IMR-90 (cell line): ENCODE results near the gene MYL6. TPM values are rescaled to one million over a fixed set of nuclear protein-coding genes. Genes with fewer than 3 reads are reported as not detected.
A peak's percentile ranks its signal among the peaks of the same experiment; 100 is the strongest.

Experiments
- ATAC-seq: fragments of 200-7000 bp; cut with Tn5 transposase; 2 replicates; pipeline ENCODE4 v1.9.1; 2020; ENCODE audit warnings: low read depth, mild to moderate bottlenecking, moderate library complexity
- BruUV-seq: library from RNA; stranded (reverse); fragments of 400-500 nt; replicated peaks from 2 replicates; lab custom pipeline; 2021; lab: Mats Ljungman, UMichigan
- CTCF ChIA-PET: fragments of 300-600 bp; formaldehyde crosslinking; extraction: SDS; loops from one replicate; lab custom pipeline; 2021; ENCODE audit warnings: antibody characterized with exemption; lab: Yijun Ruan, JAX
- POLR2A ChIA-PET: fragments of 300-600 bp; sonication (Branson Sonifier 250); formaldehyde crosslinking; loops from one replicate; lab custom pipeline; 2022; ENCODE audit warnings: antibody characterized with exemption; ENCODE audit not compliant: unreplicated experiment; lab: Charles Lee
- DNase-seq: peaks from one replicate; pipeline ENCODE4 v3.0.0; 2013
- H2AFZ ChIP-seq: replicated peaks from 2 replicates; pipeline ENCODE3; 2013; ENCODE audit warnings: low read length, mild to moderate bottlenecking; ENCODE audit not compliant: poor library complexity
- H2AK5ac ChIP-seq: 2 replicates; pipeline ENCODE4 v1.6.1; 2013; ENCODE audit warnings: low read depth, low read length, inconsistent platforms
- H2AK9ac ChIP-seq: replicated peaks from 2 replicates; pipeline ENCODE3; 2013; ENCODE audit warnings: mild to moderate bottlenecking, low read depth, low read length, moderate library complexity; ENCODE audit not compliant: poor library complexity
- H2BK120ac ChIP-seq: 2 replicates; pipeline ENCODE4 v1.6.1; 2013; ENCODE audit warnings: low read depth, low read length, inconsistent platforms
- H2BK15ac ChIP-seq: 3 replicates; pipeline ENCODE4 v1.6.1; 2013; ENCODE audit warnings: low read depth, low read length, inconsistent platforms
- H2BK20ac ChIP-seq: 2 replicates; pipeline ENCODE4 v1.6.1; 2013; ENCODE audit warnings: low read depth, mild to moderate bottlenecking, inconsistent platforms, low read length, moderate library complexity
- H2BK5ac ChIP-seq: 2 replicates; pipeline ENCODE4 v1.6.1; 2013; ENCODE audit warnings: mild to moderate bottlenecking, low read depth, low read length, inconsistent platforms; ENCODE audit not compliant: poor library complexity, severe bottlenecking
- H3K14ac ChIP-seq: replicated peaks from 2 replicates; pipeline ENCODE4 v1.6.1; 2013; ENCODE audit warnings: low read depth, low read length, inconsistent platforms
- H3K18ac ChIP-seq: 2 replicates; pipeline ENCODE4 v1.6.1; 2013; ENCODE audit warnings: low read depth, low read length, control low read depth
- H3K23ac ChIP-seq: 2 replicates; pipeline ENCODE4 v1.6.1; 2013; ENCODE audit warnings: low read depth, low read length, inconsistent platforms
- H3K27ac ChIP-seq: 2 replicates; pipeline ENCODE4 v1.5.1; 2013; ENCODE audit warnings: mild to moderate bottlenecking, control low read depth, low read length; ENCODE audit not compliant: insufficient read depth
- H3K27me3 ChIP-seq: 2 replicates; pipeline ENCODE4 v1.6.1; 2013; ENCODE audit warnings: low read length; ENCODE audit not compliant: control insufficient read depth, insufficient read depth
- H3K36me3 ChIP-seq: 2 replicates; pipeline ENCODE4 v1.6.1; 2013; ENCODE audit warnings: low read length, mixed read lengths; ENCODE audit not compliant: control insufficient read depth, insufficient read depth
- H3K4ac ChIP-seq: 2 replicates; pipeline ENCODE4 v1.6.1; 2013; ENCODE audit warnings: low read depth, low read length, inconsistent platforms
- H3K4me1 ChIP-seq: 2 replicates; pipeline ENCODE4 v1.6.1; 2013; ENCODE audit warnings: low read length, mixed read lengths; ENCODE audit not compliant: control insufficient read depth, insufficient read depth
- H3K4me2 ChIP-seq: 2 replicates; pipeline ENCODE4 v1.6.1; 2013; ENCODE audit warnings: low read depth, mild to moderate bottlenecking, control low read depth, low read length, moderate library complexity
- H3K4me3 ChIP-seq: 2 replicates; pipeline ENCODE4 v1.5.1; 2013; ENCODE audit warnings: low read depth, mild to moderate bottlenecking, control low read depth, low read length, moderate library complexity; ENCODE audit not compliant: insufficient read depth
- H3K56ac ChIP-seq: 2 replicates; pipeline ENCODE4 v1.6.1; 2013; ENCODE audit warnings: low read length, inconsistent platforms; ENCODE audit not compliant: insufficient read depth; ENCODE audit errors: extremely low read depth
- H3K79me1 ChIP-seq, 2 experiments: 2 replicates each; pipeline ENCODE4 v1.6.1; 2013; ENCODE audit warnings: low read length in 2 of 2, inconsistent platforms in 1 of 2, low read depth in 1 of 2
- H3K9ac ChIP-seq: 2 replicates; pipeline ENCODE4 v1.6.1; 2013; ENCODE audit warnings: low read depth, low read length, control low read depth
- H3K9me1 ChIP-seq: 2 replicates; pipeline ENCODE4 v1.6.1; 2013; ENCODE audit warnings: low read length, inconsistent platforms; ENCODE audit not compliant: insufficient read depth
- H3K9me3 ChIP-seq: 2 replicates; pipeline ENCODE4 v1.6.1; 2013; ENCODE audit warnings: low read length; ENCODE audit not compliant: control insufficient read depth, insufficient read depth
- H4K20me1 ChIP-seq: 2 replicates; pipeline ENCODE4 v1.6.1; 2013; ENCODE audit warnings: low read length, inconsistent platforms; ENCODE audit not compliant: insufficient read depth
- H4K5ac ChIP-seq: 2 replicates; pipeline ENCODE4 v1.6.1; 2013; ENCODE audit warnings: mild to moderate bottlenecking, low read depth, low read length, control low read depth
- H4K8ac ChIP-seq, 2 experiments: 2 replicates each; pipeline ENCODE4 v1.6.1; 2013; ENCODE audit warnings: low read depth in 2 of 2, low read length in 2 of 2, control low read depth in 1 of 2, inconsistent platforms in 1 of 2
- H4K91ac ChIP-seq: 2 replicates; pipeline ENCODE4 v1.6.1; 2013; ENCODE audit warnings: low read depth, low read length, inconsistent platforms; ENCODE audit not compliant: insufficient read depth
- BHLHE40 ChIP-seq: fragments of 150-350 bp; IDR thresholded peaks from 2 replicates; pipeline ENCODE4 v1.6.1; 2016; ENCODE audit warnings: mild to moderate bottlenecking, low read depth, low read length
- CEBPB ChIP-seq: IDR thresholded peaks from 2 replicates; pipeline ENCODE4 v1.6.1; 2012; ENCODE audit warnings: low read depth, low read length, improper control_type of control experiment
- CHD1 ChIP-seq: IDR thresholded peaks from 2 replicates; pipeline ENCODE4 v1.6.1; 2012; ENCODE audit warnings: low read depth, low read length, improper control_type of control experiment
- FOS ChIP-seq: fragments of 150-350 bp; IDR thresholded peaks from 2 replicates; pipeline ENCODE4 v1.6.1; 2016; ENCODE audit warnings: low read depth, low read length
- MAFK ChIP-seq: IDR thresholded peaks from 2 replicates; pipeline ENCODE4 v1.6.1; 2012; ENCODE audit warnings: low read depth, low read length, improper control_type of control experiment
- MAZ ChIP-seq: IDR thresholded peaks from 2 replicates; pipeline ENCODE4 v1.6.1; 2012; ENCODE audit warnings: low read depth, mild to moderate bottlenecking, low read length, improper control_type of control experiment, moderate library complexity, borderline replicate concordance
- MXI1 ChIP-seq: IDR thresholded peaks from 2 replicates; pipeline ENCODE4 v1.6.1; 2012; ENCODE audit warnings: low read depth, mild to moderate bottlenecking, low read length, moderate library complexity, borderline replicate concordance
- NFE2L2 ChIP-seq: fragments of 150-350 bp; IDR thresholded peaks from 2 replicates; pipeline ENCODE4 v1.6.1; 2016; ENCODE audit warnings: low read depth, mild to moderate bottlenecking, low read length
- RAD21 ChIP-seq: IDR thresholded peaks from 2 replicates; pipeline ENCODE4 v1.6.1; 2012; ENCODE audit warnings: low read length, improper control_type of control experiment
- RCOR1 ChIP-seq: IDR thresholded peaks from 2 replicates; pipeline ENCODE4 v1.6.1; 2012; ENCODE audit warnings: mild to moderate bottlenecking, low read length, improper control_type of control experiment; ENCODE audit not compliant: insufficient replicate concordance
- WGBS, 2 experiments: methylation state at CpG; one replicate each; pipeline versions ENCODE4 v1.1.5 to v1.1.7; 2013; ENCODE audit warnings: missing lambda C conversion rate in 2 of 2; ENCODE audit not compliant: insufficient read length in 1 of 2; ENCODE audit errors: extremely low coverage in 2 of 2; 5-methylcytosine and 5-hydroxymethylcytosine counted together
- dilution Hi-C: fragments of 300-500 bp; cut with HindIII; formaldehyde crosslinking; loops from one replicate; pipeline ENCODE4 v1.14.3; 2018; ENCODE audit warnings: low sequenced_read_pairs; ENCODE audit not compliant: unreplicated experiment
- in situ Hi-C: fragments of 300-500 bp; cut with MboI; formaldehyde crosslinking; loops from 3 replicates; pipeline ENCODE4 v1.14.3; 2019; ENCODE audit warnings: low sequenced_read_pairs, inconsistent platforms, mixed read lengths
- intact Hi-C: fragments of 100-400 bp; cut with micrococcal nuclease; formaldehyde crosslinking; loops from 2 replicates; pipeline ENCODE4 v1.10.0; 2022
- polyA plus RNA-seq, 3 experiments: library from polyadenylated mRNA; depleted of rRNA; stranded (reverse); fragments of >200 nt; gene quantifications; 2 replicates each; pipeline ENCODE4 v1.2.3, GENCODE V29; 2012; ENCODE audit warnings: low replicate concordance in 1 of 3
- total RNA-seq: library from RNA; depleted of rRNA; stranded (reverse); fragments of >200 nt; gene quantifications from 2 replicates; pipeline ENCODE4 v1.2.3, GENCODE V29; 2012
- TF ChIP-seq, protein P1 (sequence below): fragments of 150-350 bp; IDR thresholded peaks from 2 replicates; pipeline ENCODE4 v1.6.1; 2017; ENCODE audit warnings: mild to moderate bottlenecking, antibody characterized with exemption, low read length, low read depth
- TF ChIP-seq, protein P2 (sequence below): fragments of 150-350 bp; IDR thresholded peaks from 2 replicates; pipeline ENCODE4 v1.6.1; 2016; ENCODE audit warnings: low read depth, mild to moderate bottlenecking, low read length, moderate library complexity, borderline replicate concordance

MYL6 gene
- total and polyA plus RNA-seq, 2 of the 4 experiments (the other 2 are of a cell fraction), result 4,816 to 6,979 TPM

DNA sequence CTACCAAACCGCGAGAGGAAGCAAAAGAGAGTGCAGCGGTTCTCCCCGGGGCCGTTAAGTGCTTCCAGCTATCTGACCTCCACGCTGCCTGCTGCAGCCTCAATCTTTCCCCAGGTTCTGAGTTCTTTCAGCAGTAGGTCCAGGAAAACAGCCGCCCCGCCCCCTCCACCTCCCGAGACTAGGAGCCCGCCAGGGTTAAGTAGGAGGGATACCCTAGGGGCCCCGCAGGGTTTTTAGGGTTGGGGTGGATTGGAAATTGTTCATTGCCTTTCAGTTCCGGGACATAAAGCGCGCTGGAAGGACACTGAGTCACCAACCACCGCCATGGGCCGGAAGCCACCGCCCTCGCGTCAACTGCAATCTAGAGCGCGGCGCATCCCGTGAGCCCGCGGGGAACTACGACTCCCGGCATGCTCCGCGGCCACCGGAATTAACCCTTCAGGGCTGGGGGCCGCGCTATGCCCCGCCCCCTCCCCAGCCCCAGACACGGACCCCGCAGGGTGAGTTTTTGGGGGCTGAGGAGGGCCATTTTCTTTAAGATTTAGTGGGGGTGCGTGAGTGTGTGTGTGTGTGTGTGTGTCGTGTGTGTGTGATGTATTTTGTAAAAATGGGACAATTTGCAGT, 5.9 kb upstream of the MYL6 start, which contains the start of gene MYL6B (continued):
- TF ChIP-seq RCOR1 (peak; percentile 19), FOS (peak; percentile 69; the same call in 1 of the 2 replicates)

DNA sequence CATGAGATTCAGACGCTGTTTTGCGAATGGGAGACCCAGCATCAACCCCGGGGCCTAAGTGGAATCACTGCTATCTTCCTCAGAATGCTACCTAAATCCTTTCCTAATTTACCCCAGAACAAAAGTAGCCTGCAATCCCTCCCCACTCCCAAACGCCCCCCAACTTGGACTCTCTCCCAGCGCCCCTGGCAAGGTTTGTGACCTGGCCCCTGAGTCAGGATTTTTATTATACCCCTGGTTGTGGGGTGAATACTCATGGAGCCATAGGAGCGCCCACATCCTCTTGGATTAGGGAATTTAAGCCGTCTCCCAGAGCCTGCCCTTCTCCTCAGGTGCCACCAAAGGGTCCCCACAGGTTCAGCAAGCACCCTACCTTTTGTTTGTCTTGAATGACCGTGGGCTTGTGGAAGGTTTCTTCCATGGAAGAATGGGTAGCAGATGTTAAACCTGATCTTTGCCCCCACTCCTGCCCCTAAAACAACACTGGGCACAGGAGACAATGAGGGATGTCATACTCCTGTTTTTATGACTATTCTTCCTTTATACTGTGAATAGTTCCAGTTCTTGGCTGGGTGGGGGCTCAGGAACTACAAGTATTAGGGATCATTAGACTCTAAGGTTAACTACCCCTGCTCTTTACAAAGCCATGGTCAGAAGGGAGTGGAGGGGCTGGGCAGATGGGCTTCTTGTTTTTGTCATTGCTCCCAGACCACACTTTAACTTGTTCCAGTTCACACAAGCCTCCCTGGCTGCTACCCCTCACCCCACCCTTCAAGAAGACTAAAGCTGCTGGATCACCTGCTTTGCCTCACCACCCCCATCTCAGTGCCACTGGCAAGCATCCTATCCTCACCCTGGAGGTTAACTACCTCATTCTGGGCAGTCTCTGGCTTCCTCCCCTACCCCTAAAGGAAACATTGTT, 5.1 kb upstream of the MYL6 start:
- Histone ChIP-seq H3K4me1 (peaks cover 13% of the 10 kb centered on the region), H2AK9ac (peak overlapping the region; percentile 100), H2BK120ac (peak overlapping the region; percentile 57), H3K27me3 (no peaks in the 10 kb centered on the region), H3K36me3 (peaks cover 7% of the 10 kb centered on the region), H2AK5ac (peak overlapping the region; percentile 87), H3K56ac (peak overlapping the region; percentile 70; the same call in 1 of the 2 replicates), H3K4me2 (peak overlapping the region; percentile 80), H3K9me3 (no peaks in the 10 kb centered on the region), H3K4ac (peak overlapping the region; percentile 93), H3K14ac (peak overlapping the region; percentile 98), H3K9me1 (peaks cover 14% of the 10 kb centered on the region), H4K5ac (peak overlapping the region; percentile 79), H4K8ac (peak overlapping the region; percentile 61 to 93), H4K20me1 (no peaks in the 10 kb centered on the region), H3K9ac (peak overlapping the region; percentile 92), H2BK15ac (no peak overlapping the region), H2BK20ac (0 out of 2 replicates have a peak overlapping the region, but pooled peaks have one; percentile 30), H3K4me3 (peak overlapping the region; percentile 66), H4K91ac (peak overlapping the region; percentile 69), H2BK5ac (peak overlapping the region; percentile 78), H3K23ac (peak overlapping the region; percentile 93), H3K79me1 (peaks cover 22 to 55% of the 10 kb centered on the region in 2 experiments), H2AFZ (peak overlapping the region; percentile 93), H3K27ac (peak overlapping the region; percentile 73), H3K18ac (peak overlapping the region; percentile 48)
- no TSS peak for BruUV-seq
- CTCF ChIA-PET, result interaction anchor here (1.0 kb wide), 1 partner anchor 36 kb away, joined by 3 read pairs; the partner anchor contains the start of gene SMARCC2
- peak; percentile 2 for ATAC-seq
- no peak for DNase-seq
- in situ Hi-C loops, result no loop called here
- POLR2A ChIA-PET, result no interaction called here
- WGBS, 2 experiments, result no CpG with 5 or more reads among the region's 8 CpGs
- dilution Hi-C loops, result no loop called here
- intact Hi-C loops, result no loop called here
- TF ChIP-seq, protein P1, sequence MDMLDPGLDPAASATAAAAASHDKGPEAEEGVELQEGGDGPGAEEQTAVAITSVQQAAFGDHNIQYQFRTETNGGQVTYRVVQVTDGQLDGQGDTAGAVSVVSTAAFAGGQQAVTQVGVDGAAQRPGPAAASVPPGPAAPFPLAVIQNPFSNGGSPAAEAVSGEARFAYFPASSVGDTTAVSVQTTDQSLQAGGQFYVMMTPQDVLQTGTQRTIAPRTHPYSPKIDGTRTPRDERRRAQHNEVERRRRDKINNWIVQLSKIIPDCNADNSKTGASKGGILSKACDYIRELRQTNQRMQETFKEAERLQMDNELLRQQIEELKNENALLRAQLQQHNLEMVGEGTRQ, result no peak
- no peak for TF ChIP-seq CHD1
- TF ChIP-seq, protein P2, sequence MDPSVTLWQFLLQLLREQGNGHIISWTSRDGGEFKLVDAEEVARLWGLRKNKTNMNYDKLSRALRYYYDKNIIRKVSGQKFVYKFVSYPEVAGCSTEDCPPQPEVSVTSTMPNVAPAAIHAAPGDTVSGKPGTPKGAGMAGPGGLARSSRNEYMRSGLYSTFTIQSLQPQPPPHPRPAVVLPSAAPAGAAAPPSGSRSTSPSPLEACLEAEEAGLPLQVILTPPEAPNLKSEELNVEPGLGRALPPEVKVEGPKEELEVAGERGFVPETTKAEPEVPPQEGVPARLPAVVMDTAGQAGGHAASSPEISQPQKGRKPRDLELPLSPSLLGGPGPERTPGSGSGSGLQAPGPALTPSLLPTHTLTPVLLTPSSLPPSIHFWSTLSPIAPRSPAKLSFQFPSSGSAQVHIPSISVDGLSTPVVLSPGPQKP, result no peak
- TF ChIP-seq FOS, result no peak
- no peak for TF ChIP-seq MAFK
- TF ChIP-seq MXI1, result no peak
- TF ChIP-seq RAD21, result no peak
- no peak for TF ChIP-seq MAZ
- TF ChIP-seq BHLHE40, result no peak
- no peak for TF ChIP-seq CEBPB
- TF ChIP-seq NFE2L2, result no peak
